Measurements from ENCODE around the gene CD300H. TPM values are rescaled to one million over a fixed set of nuclear protein-coding genes. Genes with fewer than 3 reads are reported as not detected.

The CD300H gene
- total RNA-seq, 4 donors from 2014 or later: not detected

DNA sequence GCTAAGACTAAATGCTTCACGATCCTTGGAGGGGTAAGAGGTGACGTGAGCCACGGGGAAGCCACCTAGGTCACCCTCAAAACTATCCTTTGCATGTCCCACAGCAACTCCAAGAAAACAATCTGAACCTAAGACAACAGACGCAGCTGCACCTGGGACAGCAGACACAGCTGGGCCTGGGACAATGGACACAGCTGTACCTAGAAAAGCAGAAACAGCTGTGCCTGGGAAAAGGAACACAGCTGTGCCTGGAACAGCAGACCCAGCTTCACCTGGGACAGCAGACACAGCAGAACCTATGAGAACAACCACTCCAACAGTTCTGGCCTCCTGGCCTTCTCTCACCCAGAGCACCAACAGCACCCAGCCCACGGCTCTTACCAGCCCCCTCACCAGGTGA is 36.4 kb upstream of the CD300H start:
- Histone ChIP-seq H3K9me3 (no peaks in the 10 kb centered on the region), H3K4me3 (no peak overlapping the region), H3K27ac (peak overlapping the region in 2 of 4 donors; percentile 83 to 89), H3K36me3 (no peaks in the 10 kb centered on the region), H3K27me3 (peaks cover 0 to 18% (median 0%) of the 10 kb centered on the region in 4 donors), H3K4me1 (peaks cover 9 to 62% (median 22%) of the 10 kb centered on the region in 3 donors)
- 75 to 87% methylated on average over 4 to 5 of the region's 5 CpGs for WGBS, 2 donors
- TF ChIP-seq, protein P1, sequence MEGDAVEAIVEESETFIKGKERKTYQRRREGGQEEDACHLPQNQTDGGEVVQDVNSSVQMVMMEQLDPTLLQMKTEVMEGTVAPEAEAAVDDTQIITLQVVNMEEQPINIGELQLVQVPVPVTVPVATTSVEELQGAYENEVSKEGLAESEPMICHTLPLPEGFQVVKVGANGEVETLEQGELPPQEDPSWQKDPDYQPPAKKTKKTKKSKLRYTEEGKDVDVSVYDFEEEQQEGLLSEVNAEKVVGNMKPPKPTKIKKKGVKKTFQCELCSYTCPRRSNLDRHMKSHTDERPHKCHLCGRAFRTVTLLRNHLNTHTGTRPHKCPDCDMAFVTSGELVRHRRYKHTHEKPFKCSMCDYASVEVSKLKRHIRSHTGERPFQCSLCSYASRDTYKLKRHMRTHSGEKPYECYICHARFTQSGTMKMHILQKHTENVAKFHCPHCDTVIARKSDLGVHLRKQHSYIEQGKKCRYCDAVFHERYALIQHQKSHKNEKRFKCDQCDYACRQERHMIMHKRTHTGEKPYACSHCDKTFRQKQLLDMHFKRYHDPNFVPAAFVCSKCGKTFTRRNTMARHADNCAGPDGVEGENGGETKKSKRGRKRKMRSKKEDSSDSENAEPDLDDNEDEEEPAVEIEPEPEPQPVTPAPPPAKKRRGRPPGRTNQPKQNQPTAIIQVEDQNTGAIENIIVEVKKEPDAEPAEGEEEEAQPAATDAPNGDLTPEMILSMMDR (IDR thresholded peaks at IDR 0.05): no peak
- TF ChIP-seq POLR2A (IDR thresholded peaks at IDR 0.05): no peak
- intact Hi-C loops (cut with DNase I): no loop called here
- DNase-seq: no peak

DNA sequence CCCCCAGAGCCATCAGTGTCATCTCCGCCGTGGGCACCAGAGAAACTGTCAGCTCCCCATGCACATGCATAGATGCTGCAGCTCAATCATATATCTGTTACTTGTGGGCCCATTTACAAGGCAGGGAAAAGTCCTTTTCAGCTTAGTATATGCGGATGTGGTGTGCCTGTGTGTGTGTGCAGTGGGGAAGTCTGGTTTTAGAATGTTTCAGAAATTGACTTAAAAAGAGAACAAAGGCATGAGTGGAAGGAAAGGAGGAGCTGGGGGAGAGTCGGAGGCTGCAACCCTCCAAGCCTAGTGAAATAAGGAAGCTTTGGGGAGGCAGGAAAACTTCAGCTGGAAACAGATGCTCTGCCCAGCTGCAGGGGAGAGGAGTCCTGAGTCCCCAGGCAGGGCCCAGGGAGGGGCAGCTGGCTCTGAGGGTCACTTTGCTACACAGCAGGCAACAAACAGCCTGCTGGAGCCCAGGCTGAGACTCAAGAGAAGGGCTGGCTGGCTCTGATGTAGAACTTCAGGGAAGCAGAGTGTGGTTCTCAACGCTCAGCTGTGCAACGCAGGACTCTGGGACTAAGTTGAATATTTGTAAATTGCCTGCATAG is 35.8 kb upstream of the CD300H start:
- Histone ChIP-seq H3K4me1 (peaks cover 9 to 65% (median 22%) of the 10 kb centered on the region in 3 donors), H3K27me3 (peaks cover 0 to 24% (median 0%) of the 10 kb centered on the region in 4 donors), H3K9me3 (no peaks in the 10 kb centered on the region), H3K4me3 (no peak overlapping the region), H3K27ac (no peak overlapping the region), H3K36me3 (no peaks in the 10 kb centered on the region)
- 73 to 77% methylated on average over 4 to 6 of the region's 6 CpGs for WGBS, 2 donors
- TF ChIP-seq, protein P1 (IDR thresholded peaks at IDR 0.05): no peak
- TF ChIP-seq POLR2A (IDR thresholded peaks at IDR 0.05): no peak
- intact Hi-C loops (cut with DNase I): no loop called here
- DNase-seq: no peak

DNA sequence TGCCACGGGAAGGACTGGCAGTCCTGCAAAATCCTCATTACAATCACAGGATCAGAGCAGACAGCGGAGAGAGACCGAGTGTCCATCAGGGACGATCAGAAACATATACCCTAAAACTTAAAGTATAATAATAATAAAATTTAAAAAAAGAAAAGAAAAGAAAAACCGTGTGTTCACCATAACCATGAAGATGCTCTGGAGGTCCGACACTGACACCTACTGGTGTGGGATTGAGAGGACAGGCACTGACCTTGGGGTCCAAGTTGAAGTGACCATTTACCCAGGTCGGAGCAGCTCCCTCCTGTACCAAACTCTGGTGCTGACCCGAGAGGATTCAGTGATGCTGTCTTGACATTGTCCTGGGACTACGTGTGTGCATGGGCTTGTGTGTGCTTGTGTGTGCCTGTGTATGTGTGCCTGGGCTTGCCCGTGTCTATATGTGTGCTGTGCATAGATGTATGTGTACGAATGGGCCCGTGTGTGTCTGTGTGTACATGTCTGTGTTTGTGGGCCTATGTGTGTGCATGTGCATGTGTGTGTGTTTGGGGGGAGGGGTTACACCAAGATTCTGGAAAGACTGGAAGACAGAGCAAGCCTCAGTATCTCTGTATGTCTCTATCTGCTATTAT is 34.7 kb upstream of the CD300H start:
- Histone ChIP-seq H3K4me3 (no peak overlapping the region), H3K4me1 (peaks cover 9 to 65% (median 22%) of the 10 kb centered on the region in 3 donors), H3K27ac (no peak overlapping the region), H3K27me3 (peaks cover 0 to 32% (median 0%) of the 10 kb centered on the region in 4 donors), H3K9me3 (no peaks in the 10 kb centered on the region), H3K36me3 (no peaks in the 10 kb centered on the region)
- intact Hi-C loops (cut with DNase I): no loop called here
- TF ChIP-seq, protein P1 (IDR thresholded peaks at IDR 0.05): peak in 4 of 6 experiments; percentile 45 to 59 (median 48)
- no peak for TF ChIP-seq POLR2A (IDR thresholded peaks at IDR 0.05)
- DNase-seq: no peak
- WGBS, 2 donors: 32 to 37% methylated on average over 11 to 12 of the region's 12 CpGs

DNA sequence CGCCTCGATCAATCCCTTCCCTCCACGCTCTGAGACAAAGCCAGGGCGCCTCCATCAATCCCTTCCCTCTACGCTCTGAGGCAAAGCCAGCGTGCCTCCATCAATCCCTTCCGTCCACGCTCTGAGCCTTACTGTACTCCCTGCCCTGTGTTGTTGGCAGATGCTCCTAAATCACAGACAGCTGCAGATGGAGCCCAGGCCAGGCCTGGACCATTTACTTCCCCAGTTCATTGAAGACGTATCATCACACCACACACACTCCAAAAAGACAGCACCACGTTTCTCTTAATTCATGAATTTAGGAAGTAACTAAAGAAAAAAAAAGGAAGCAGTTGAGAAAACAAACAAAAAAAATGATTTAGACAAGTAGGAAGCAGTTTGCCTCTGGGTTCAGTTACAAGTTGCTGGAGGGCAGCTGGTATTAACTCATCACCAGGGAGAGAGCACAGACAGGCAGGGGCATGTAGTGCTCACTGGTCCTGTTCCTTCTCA is 32.2 kb upstream of the CD300H start:
- intact Hi-C loops (cut with DNase I): no loop called here
- Histone ChIP-seq H3K4me3 (no peak overlapping the region), H3K27me3 (peaks cover 0 to 42% (median 0%) of the 10 kb centered on the region in 4 donors), H3K36me3 (no peaks in the 10 kb centered on the region), H3K27ac (no peak overlapping the region), H3K9me3 (no peaks in the 10 kb centered on the region), H3K4me1 (peaks cover 2 to 46% (median 8%) of the 10 kb centered on the region in 3 donors)
- WGBS, 2 donors: 6 to 47% methylated on average over 2 to 6 of the region's 10 CpGs
- DNase-seq: no peak
- no peak for TF ChIP-seq POLR2A (IDR thresholded peaks at IDR 0.05)

DNA sequence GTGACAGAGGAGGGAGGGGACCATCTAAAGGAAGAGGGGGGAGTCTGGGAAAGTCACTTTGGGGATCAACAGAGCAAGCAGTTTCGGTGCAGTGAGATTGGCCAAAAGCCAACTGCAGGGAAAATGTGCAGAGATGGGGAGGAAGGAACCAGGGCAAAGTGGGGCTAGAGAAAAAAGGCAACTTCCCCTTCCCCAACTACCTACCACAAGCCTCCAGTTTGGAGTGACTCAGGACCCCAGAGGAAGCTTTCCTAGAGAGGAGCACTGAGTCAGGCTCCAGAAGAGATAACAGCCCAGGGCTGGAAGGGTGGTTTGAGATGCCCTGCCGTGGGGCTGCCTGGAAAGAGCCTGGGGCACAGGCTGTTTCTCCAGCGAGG is 31.7 kb upstream of the CD300H start:
- Histone ChIP-seq H3K4me3 (no peak overlapping the region), H3K27me3 (peaks cover 0 to 47% (median 0%) of the 10 kb centered on the region in 4 donors), H3K4me1 (peaks cover 0 to 41% (median 3%) of the 10 kb centered on the region in 3 donors), H3K9me3 (no peaks in the 10 kb centered on the region), H3K36me3 (no peaks in the 10 kb centered on the region), H3K27ac (no peak overlapping the region)
- no peak for DNase-seq
- TF ChIP-seq POLR2A (IDR thresholded peaks at IDR 0.05): no peak
- TF ChIP-seq, protein P1 (IDR thresholded peaks at IDR 0.05): no peak
- intact Hi-C loops (cut with DNase I): no loop called here
- 0 to 3% methylated on average over 2 to 3 of the region's 3 CpGs for WGBS, 2 donors
